Epidermal melanocyte (primary cell): ENCODE results near the gene MRPL53.
A peak's percentile ranks its signal among the peaks of the same experiment; 100 is the strongest.
"Not testable (repeated sequence)": the region's sequence is repeated elsewhere in the genome, so short reads cannot be mapped to it uniquely, and the experiment has no call there.

Source experiments
- DNase-seq: peaks from one replicate; pipeline ENCODE4 v3.0.0; 2011; ENCODE audit warnings: low spot score; ENCODE audit not compliant: insufficient read length

Gene MRPL53

DNA sequence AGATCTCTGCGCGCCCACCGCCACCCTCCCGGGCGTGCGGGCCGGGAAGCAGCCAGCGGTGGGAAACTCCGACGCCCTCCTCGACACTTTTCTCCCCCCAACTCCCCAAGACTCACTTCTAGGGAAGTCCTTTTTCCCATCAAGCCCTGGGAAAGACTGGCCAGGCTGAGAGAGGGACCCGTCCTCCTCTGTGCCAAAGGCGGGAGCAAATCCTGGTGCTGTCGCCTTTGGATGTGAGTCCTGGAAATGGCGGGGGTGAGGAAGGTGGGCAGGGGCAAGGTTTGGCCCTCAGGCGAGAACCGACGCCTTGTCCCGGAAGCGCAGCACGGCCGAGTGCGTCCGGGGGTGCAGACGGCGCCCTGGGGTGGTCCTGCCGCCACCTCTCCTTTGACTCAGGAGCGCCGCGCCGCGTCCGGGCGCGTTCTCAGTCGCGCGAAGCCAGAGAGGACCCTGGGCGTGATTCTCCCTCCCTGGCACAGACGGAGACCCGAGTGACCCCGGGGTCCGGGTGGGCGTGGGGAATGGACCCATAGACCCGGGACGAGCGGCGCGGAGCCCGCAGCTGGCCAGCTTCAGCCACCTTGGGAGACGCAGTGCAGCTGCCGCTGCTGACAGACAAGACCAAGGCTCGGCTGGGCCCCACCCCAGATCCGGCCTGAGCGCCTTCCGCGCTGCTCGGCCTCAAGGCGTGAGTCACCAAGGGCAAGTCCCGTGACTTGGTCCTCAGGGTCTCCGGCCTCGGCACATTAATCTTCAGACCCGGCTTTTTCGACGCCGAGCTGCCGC, 30.4 kb upstream of the MRPL53 start:
- DNase-seq: peak; percentile 76

DNA sequence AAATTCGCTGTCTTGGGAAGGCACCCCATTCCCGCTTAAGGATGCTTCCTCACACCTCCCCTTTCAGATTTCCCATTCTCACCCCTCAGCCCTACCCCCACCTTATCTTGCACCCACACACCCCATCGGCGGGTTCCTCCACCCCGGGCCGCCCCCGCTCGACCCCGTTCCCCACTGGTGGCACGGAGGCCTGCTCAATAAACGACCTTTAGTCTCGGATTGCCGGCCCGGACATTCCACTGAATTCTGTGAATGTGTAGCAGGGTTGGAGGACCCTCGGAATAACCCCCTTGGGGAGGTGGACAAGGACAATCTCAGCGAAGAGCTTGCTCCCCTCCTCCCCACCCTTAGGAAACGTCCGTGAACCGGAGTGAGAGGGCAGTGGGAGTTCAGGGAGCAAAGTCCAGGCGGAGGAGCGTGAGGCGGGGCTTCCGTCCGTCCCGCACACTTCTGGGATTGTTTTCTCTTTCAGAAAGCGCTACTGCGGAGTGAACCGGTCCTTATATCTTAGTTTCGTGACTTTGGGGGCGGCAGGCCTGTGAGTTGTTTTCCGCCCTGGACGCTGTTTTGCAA, 29.8 kb upstream of the MRPL53 start:
- no peak for DNase-seq

DNA sequence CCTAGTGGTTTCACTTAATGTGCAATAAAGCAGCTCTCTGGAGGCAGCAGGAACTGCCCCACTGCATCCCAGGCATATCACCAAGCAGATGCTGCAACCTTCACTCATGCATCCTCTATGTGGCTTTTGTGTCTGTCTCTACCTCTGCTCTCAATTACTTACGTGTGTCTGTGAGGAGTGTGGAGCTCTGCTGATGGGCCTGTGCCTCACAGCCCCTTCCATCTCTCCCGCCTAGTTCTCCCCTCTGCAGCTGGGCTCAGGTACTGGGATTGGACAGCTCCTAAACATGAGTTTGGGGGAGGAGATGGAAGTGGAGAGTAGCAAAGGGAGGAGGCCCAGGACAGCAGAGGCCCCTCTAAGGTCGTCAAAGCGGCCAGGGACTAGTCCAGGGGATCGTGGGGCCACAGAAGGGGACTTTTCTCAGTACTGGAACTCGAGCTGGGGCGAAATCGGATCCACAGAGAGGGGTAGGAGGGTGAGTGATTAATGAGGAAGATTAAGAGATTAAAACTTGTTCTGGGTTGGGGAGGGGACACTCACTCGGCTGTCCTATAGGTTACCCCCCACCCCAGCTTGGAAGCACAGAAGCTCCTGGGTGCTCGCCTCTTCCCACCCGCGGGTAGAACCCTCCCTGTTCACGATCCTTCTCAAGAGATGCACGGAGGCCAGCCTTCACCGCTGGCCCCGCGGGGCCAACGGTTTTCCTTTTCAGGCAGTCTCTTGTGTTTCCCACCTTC, 29.0 kb upstream of the MRPL53 start:
- DNase-seq: no peak

DNA sequence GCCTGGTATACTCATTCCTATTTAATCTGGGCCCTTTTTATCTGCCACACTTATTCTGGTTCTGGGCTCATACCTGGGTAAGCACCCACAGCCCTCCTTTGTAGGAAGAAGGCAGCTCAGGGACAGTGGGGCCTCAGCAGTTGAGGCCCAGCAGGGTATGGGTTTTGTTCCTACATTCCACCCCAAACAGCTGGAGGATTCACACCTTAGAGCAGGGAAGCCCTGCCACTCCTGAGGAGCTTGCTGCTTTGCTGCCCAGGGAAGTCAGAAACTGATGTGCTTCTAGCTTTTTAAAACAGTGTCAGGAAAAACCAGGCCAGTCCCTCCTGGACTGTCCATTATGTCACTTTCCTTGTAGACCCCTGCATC, 28.1 kb upstream of the MRPL53 start:
- no peak for DNase-seq

DNA sequence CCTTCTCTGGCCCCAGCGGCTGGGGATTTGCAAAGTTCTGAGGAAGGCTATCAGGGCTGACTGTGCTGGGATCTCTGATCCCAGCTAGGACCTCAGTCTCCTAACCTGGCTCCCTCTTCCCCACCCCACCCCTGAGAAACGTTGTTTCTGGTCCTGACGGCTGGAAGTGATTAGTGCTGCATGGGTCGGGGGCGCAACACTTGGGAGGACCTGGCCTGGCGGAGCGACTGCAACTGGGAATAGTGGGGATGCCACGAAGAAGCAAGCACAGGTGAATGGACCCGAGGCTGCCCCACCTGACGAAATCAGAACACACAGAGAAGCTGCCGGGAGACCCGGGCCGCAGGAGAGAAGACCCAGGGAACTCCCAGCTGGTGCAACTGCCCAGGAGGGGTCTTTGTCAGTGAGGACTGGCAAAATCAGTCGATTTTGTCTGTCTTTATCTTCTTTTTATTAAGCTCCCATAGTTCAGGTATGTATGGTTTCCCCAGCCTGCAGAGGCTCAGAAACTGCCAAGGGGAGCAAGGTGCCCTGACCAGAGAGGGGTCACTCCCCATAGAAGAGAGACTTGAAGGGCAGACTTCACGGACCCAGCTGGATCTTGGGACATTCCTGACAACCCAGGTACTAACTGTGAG, 27.6 kb upstream of the MRPL53 start:
- no peak for DNase-seq

DNA sequence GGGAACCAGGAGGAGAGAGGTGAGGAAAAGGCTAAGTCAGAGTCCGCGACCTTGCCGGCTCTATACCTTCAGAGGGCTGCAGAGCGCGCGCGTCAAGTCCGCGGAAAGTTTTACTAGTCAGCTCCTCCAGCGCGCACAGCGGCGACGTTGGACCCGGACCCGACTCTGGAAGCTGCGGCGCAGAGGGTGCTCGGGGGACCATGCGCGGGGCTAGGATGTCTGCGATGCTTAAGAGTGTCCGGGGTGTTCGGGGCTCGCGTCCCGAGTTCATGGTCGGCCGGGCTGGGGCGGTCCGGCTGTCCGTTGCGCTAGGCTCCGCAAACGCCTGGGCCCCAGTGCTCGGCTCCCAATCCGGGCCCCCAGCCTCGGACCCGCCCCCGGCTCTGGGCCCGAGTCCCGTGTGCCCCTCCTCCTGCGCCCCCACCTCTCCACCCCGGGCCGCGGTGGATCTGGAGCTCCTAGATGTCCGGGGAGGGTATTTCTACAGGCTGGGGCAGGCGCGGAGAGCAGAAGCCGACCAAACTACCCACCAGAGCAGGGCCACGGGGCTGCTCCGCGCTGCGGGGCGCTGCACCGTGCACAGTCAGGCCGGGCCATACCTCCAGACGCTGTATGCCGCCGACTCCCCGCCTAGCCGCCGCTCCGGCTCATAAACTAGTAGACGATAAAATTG, 26.9 kb upstream of the MRPL53 start, which contains the start of gene LBX2:
TSS of gene LBX2 (minus strand) at position 337 of the 673 bp plus-strand sequence. CDS start at position 271, 66 bp downstream.
- DNase-seq: no peak

DNA sequence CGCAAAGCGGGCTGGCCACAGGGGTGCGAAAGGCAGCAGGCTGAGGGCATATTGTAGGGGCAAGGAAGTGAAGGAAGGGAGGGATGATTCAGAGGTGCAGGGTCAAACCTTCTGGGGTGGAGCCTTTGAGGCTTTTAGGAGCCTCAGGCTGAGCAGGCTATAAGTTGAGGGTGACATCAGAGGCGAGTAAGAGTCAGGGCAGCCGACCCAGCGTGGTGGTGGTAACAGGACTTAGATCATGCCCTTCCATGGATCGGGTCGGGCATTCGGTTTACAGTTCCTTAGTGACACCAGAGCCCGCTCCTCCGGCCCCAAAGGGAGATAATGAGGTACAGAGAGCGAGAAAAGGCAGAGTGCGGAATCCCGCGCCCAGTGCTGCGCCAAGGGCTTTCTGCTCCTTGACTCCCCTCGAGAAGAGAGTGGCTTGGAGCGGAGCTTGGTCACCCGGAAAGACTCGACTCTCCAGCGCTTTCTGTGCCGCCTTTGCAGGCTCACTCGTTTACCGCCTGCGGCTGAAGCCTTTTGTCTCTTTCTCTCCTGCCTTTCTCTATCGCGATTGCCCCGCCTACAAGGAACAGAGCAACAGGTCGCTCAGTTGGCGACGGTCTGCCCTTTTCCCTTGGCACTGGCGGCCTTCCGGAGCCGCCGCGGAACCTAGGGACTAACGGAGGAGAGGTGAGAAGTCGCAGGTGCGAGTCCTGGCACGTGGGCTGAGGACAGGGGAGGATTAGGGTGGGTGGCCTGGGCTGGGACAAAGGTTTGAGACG, 26.2 kb upstream of the MRPL53 start:
- no peak for DNase-seq

DNA sequence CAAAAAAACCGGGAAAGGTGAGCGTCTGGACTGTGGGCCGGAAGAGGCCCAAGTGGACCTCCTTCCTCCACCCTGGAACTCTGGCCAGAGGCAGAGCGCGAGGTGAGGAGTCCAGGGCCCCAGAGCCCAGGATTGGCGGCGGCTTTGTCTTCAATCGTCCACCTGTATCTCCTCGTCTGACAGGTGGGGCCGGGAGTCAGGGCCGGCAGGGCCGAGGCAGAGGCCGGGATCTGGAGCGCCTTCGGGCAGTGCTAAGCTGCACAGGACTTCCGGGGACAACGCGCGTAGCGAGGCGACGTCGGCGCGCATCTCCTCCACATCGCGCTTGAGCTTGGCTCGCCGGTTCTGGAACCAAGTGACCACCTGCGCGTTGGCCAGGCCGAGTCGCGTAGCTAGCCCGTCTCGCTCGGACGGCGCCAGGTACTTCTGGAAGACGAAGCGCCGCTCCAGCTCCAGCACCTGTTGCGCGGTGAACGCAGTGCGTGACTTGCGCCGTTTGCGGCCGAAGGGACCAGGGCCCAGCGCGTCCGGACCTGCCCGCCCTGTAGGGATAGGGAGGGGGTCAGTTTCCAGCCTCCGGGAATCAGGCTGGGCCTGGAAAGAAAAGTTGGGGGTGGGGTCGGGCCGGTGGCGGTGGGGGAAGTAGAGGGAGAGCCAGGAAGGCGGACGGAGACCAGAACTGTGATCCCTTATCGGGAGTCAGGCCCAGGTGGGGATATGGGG, 25.5 kb upstream of the MRPL53 start:
- no peak for DNase-seq

DNA sequence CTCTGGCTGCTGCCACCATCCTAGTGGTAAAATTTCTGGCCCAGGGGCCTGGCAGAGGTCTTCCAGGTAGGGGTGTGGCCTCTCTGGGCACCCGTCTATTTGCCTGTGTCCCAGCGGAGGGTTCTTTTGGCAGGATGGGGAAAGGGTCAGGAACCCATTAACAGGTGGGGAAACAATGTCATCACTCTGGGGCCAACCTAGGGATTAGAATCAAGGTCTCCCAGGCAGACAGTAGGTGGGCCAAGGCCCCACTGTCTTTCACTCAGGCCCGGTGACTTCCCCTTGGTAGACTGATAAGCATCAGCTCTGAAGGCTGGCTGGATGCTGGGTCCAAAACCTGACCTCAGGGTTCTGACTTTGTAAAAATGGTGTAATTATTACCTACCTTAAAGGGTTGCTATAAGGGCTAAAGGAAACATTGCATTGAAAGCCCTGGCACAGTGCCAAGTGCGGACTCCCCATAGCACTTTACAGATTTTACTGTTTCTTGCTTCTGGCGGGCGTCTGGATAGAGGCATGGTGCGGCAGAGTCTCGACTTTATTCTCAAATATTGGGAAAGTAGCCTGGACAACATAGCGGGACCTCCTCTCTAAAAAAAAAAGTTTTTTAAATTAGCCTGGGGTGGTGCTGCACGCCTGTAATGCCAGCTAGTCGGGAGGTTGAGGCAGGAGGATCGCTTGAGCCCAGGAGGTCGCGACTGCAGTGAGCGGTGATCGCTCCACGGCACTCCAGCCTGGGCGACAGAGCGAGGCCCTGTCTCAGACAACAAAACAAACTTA, 24.7 kb upstream of the MRPL53 start:
- no peak for DNase-seq

DNA sequence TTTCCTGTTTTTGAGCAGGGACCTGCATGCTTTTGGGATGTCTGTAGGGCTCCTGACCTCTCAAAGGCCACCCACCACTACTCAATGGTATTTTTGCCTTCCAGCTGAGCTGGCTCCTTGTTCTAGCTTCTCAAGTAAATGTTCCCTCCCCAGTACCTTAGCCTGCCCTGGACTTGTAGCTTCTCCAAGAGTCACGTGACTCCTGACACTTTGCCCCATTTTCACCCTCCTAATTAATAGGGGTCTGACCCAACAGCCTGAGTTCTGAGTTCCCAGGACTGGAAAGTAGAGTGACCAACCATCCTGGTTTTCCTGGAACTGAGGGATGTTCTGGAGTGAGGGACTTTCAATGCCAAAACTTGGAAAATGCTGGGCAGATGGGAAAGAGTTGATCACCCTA, 23.0 kb upstream of the MRPL53 start:
- no peak for DNase-seq

DNA sequence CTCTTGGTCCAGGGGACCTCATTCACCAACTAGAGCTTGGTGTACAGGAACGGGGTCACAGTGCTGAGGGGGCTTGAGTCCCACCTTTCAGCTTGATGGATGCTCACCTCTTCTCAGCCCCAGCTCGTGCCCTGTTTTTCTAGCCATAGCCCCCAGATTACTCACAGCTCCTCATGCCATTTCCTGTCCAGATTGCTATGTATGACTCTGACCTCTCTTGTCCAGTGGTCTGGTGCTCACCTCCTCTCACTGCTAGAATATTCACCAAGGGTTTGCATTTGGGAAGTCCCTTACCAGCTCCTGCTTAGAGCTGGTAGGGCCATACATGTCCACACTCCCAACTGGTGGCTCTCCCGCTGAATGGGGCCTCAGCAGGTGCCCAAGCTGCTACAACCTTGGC, 21.1 kb upstream of the MRPL53 start:
- DNase-seq: no peak

DNA sequence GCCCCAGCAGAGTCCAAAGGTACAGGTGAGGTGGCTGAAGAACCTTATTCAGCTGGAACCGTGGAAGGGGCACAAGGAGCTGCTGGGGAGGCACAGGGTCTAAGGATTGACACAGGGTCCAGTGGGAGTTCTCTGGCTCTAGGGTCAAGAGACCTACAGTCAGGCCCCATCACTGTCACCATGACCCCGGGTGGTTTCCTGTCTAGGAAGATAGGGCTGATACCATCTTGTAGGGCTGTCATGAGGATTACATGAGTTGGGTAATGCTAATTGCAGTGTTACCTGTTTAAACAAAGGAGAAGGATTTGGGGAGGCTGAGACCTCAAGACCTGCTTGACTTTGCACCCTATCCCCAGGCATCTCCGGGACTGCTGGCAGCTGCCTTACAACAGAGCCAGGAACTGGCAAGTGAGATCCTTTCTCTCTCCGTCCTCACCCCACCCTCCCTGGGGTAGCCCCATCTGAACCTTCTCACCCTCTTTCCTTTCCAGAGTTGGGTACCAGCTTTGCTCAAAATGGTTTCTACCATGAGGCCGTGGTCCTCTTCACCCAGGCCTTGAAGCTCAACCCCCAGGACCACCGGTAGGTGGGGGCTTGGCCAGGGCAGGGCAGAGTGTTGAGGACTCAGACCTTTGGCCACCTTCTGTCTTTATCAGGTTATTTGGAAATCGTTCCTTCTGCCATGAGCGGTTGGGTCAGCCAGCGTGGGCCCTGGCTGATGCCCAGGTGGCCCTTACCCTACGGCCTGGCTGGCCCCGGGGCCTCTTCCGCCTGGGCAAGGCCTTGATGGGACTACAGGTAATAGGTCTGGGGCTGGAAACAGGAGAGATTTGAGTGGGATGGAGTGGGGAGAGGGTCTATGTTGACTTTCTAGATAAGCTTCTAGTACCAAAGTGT, 19.4 kb upstream of the MRPL53 start:
- no peak for DNase-seq

DNA sequence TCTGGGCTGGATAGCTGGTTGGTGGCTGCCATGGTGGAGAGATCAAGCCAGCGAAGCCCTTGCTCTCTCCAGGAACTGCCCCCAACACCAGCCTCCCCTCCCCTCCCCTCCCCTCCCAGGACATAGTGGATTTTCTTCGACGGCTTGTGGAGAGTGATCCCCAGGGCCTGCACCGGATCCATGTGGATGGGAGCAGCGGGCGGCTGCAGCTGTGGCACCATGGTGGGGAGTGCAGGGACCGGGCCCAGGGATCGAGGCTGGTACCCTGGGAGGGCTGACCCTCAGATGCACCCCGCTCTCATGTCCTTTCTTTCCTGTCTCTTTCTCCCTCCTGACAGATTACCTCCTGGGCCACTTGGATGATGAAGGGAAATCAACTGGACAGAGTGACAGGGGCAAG, 17.4 kb upstream of the MRPL53 start:
- no peak for DNase-seq

DNA sequence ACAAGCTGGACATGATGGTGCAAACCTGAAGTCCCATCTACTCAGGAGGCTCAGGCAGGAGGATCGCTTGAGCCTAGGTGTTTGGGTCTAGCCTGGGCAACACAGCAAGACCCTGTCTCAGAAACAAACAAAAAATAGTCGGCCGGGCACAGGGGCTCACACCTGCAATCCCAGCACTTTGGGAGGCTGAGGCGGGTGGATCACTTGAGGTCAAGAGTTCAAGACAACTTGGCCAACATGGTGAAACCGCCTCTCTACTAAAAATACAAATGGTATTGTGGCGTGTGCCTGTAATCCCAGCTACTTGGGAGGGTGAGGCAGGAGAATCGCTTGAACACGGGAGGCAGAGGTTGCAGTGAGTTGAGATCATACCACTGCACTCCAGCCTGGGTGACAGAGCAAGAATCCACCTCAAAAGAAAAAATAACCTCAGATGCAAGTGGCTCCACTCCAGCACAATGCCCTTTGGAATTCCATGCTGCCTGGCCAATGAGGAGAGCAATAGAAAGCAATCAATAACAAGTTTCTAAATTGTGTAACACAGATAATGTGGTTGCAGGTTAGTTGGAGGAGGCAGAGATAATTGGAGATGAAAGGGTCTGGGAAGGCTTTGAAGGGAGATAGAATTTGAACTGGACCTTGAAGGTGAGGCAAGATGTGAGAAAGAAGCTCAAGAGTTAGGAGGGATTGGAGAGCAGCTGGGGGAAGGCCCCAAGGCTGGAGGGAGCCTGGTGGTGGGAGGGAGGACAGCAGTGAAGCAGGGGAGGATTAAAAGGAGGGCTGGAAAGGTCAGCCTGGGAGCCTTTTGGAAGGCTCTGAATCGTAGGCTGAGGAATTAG, 16.4 kb upstream of the MRPL53 start:
- no peak for DNase-seq

DNA sequence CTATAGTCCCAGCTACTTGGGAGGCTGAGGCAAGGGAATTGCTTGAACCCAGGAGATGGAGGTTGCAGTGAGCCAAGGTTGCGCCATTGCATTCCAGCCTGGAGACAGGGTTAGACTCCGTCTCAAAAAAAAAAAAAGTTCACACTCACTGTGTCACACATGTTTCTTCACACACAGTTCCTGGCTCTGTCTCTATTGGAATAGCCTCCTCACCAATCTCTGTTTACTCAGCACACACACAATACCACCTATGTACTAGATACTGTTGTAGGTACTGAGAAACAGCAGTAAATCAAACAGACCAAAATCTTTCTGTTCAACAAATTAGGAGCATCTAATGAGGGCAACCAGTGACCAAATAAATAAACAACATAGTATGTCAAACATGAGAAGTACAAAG, 13.7 kb upstream of the MRPL53 start:
- DNase-seq: no peak

DNA sequence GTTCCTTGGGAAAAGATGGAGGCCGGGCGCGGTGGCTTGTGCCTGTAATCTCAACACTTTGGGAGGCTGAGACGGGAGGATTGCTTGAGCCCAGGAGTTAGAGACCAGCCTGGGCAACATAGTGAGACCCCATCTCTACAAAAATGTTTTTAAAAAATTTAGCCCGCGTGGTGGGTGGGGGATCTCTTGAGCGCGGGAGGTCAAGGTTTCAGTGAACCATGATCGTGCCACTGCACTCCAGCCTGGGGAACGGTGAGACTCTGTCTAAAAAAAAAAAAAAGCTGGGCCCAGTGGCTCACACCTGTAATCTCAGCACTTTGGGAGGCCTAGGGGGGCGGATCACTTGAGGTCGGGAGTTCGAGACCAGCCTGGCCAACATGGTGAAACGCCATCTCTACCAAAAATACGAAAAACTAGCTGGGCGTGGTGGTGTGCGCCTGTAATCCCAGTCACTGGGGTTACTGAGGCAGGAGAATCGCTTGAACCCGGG, 11.2 kb upstream of the MRPL53 start:
- not testable (repeated sequence) for DNase-seq
